ENCODE results near the gene LUC7L3. TPM values are rescaled to one million over a fixed set of nuclear protein-coding genes. Genes with fewer than 3 reads are reported as not detected.
A peak's percentile ranks its signal among the peaks of the same experiment; 100 is the strongest.

Gene LUC7L3
- total RNA-seq, 2 donors from 2014 or later: 71.2 to 85.6 TPM

GRCh38 chr17:50745631-50746030 is 26.2 kb downstream of the LUC7L3 start:
- intact Hi-C loops (cut with DNase I): no loop called here
- 80 to 86% methylated on average over 12 of the region's 12 CpGs for WGBS, 2 donors

GRCh38 chr17:50749245-50749644 is 29.8 kb downstream of the LUC7L3 start:
- DNase-seq: no peak
- H3K27me3 ChIP-seq: no peaks in the 10 kb centered on the region
- ATAC-seq: no peak
- no peak overlapping the region for H3K27ac ChIP-seq
- intact Hi-C loops (cut with DNase I): no loop called here
- H3K36me3 ChIP-seq (replicated peaks in 1 of 2; ENCODE audit: insufficient read depth in 1 of 2, low read depth in 2 of 2): peaks cover 0 to 54% of the 10 kb centered on the region in 2 donors
- WGBS, 2 donors: 68 to 73% methylated on average over 6 of the region's 6 CpGs
- peaks cover 7% of the 10 kb centered on the region for H3K4me1 ChIP-seq
- no peak overlapping the region for H3K4me3 ChIP-seq
- no peaks in the 10 kb centered on the region for H3K9me3 ChIP-seq
- TF ChIP-seq POLR2A (IDR thresholded peaks at IDR 0.05) (no peak), CTCF (IDR thresholded peaks at IDR 0.05) (no peak)

More at GRCh38 chr17:50745631-50746030, 26.2 kb downstream of the LUC7L3 start:
- DNase-seq (no peak), ATAC-seq (no peak)
- no peak overlapping the region for H3K27ac ChIP-seq
- no peaks in the 10 kb centered on the region for H3K27me3 ChIP-seq
- TF ChIP-seq POLR2A (IDR thresholded peaks at IDR 0.05) (no peak), CTCF (IDR thresholded peaks at IDR 0.05) (no peak)
- H3K4me1 ChIP-seq: peaks cover 7% of the 10 kb centered on the region
- H3K4me3 ChIP-seq: no peak overlapping the region
- H3K36me3 ChIP-seq (replicated peaks in 1 of 2; ENCODE audit: insufficient read depth in 1 of 2, low read depth in 2 of 2): peaks cover 0 to 58% of the 10 kb centered on the region in 2 donors
- no peaks in the 10 kb centered on the region for H3K9me3 ChIP-seq

- Histone ChIP-seq H3K36me3 (replicated peaks in 1 of 2; ENCODE audit: insufficient read depth in 1 of 2, low read depth in 2 of 2) (peaks cover 0 to 28% of the 10 kb centered on the region in 2 donors), H3K27ac (peak overlapping the region in 1 of 4 donors; percentile 7), H3K4me1 (peaks cover 30% of the 10 kb centered on the region), H3K27me3 (no peaks in the 10 kb centered on the region), H3K4me3 (no peak overlapping the region), H3K9me3 (no peaks in the 10 kb centered on the region)
- TF ChIP-seq POLR2A (IDR thresholded peaks at IDR 0.05): no peak
- no peak for TF ChIP-seq CTCF (IDR thresholded peaks at IDR 0.05)
- intact Hi-C loops (cut with DNase I): no loop called here
- WGBS, 2 donors: 48 to 50% methylated on average over 2 of the region's 2 CpGs
- DNase-seq: no peak
- no peak for ATAC-seq
Observed at GRCh38 chr17:50754521-50754920, 35.1 kb downstream of the LUC7L3 start.

GRCh38 chr17:50758524-50758923 is 39.1 kb downstream of the LUC7L3 start:
- intact Hi-C loops (cut with DNase I): no loop called here
- ATAC-seq (no peak), DNase-seq (no peak)
- Histone ChIP-seq H3K4me3 (no peak overlapping the region), H3K27me3 (no peaks in the 10 kb centered on the region), H3K4me1 (peaks cover 35% of the 10 kb centered on the region), H3K9me3 (no peaks in the 10 kb centered on the region), H3K36me3 (replicated peaks in 1 of 2; ENCODE audit: insufficient read depth in 1 of 2, low read depth in 2 of 2) (peaks cover 0 to 4% of the 10 kb centered on the region in 2 donors), H3K27ac (peak overlapping the region in 1 of 4 donors; percentile 6)
- TF ChIP-seq CTCF (IDR thresholded peaks at IDR 0.05) (no peak), POLR2A (IDR thresholded peaks at IDR 0.05) (no peak)
- WGBS, 2 donors: 38 to 54% methylated on average over 5 of the region's 5 CpGs

- peaks cover 37% of the 10 kb centered on the region for H3K4me1 ChIP-seq
- intact Hi-C loops (cut with DNase I): no loop called here
- no peaks in the 10 kb centered on the region for H3K9me3 ChIP-seq
- H3K4me3 ChIP-seq: no peak overlapping the region
- H3K36me3 ChIP-seq (replicated peaks in 1 of 2; ENCODE audit: insufficient read depth in 1 of 2, low read depth in 2 of 2): no peaks in the 10 kb centered on the region
- ATAC-seq (no peak), DNase-seq (no peak)
- H3K27ac ChIP-seq: peak overlapping the region in 1 of 4 donors; percentile 6
- 30 to 42% methylated on average over 9 of the region's 9 CpGs for WGBS, 2 donors
- TF ChIP-seq POLR2A (IDR thresholded peaks at IDR 0.05) (no peak), CTCF (IDR thresholded peaks at IDR 0.05) (no peak)
- H3K27me3 ChIP-seq: no peaks in the 10 kb centered on the region
Observed at GRCh38 chr17:50758989-50759544, 39.7 kb downstream of the LUC7L3 start.

Data from body of pancreas (tissue), 4 donors.